ENCODE measurements around the gene TMLHE.
"Not testable (repeated sequence)": the region's sequence is repeated elsewhere in the genome, so short reads cannot be mapped to it uniquely, and the experiment has no call there.

Gene TMLHE

GRCh38 chrX:155632431-155633100 is 19.8 kb upstream of the TMLHE start:
- H3K4me3 ChIP-seq (replicated peaks; ENCODE audit: low read depth, low read length) = no peak overlapping the region
- peak; percentile 4 for DNase-seq (ENCODE audit: low read depth)
- TF ChIP-seq CTCF (IDR thresholded peaks at IDR 0.05; ENCODE audit: low read length, missing control alignments) = no peak

- not testable (repeated sequence) for DNase-seq (ENCODE audit: low read depth); H3K4me3 ChIP-seq (replicated peaks; ENCODE audit: low read depth, low read length)
Observed at GRCh38 chrX:155620110-155620509, 7.4 kb upstream of the TMLHE start.

GRCh38 chrX:155615938-155616337 is 3.2 kb upstream of the TMLHE start:
- TF ChIP-seq CTCF (IDR thresholded peaks at IDR 0.05; ENCODE audit: low read length, missing control alignments) = no peak
- DNase-seq (ENCODE audit: low read depth) = no peak
- no peak overlapping the region for H3K4me3 ChIP-seq (replicated peaks; ENCODE audit: low read depth, low read length)

GRCh38 chrX:155613927-155614559 is 1.3 kb upstream of the TMLHE start:
- DNase-seq (ENCODE audit: low read depth) = no peak
- no peak for TF ChIP-seq CTCF (IDR thresholded peaks at IDR 0.05; ENCODE audit: low read length, missing control alignments)
- no peak overlapping the region for H3K4me3 ChIP-seq (replicated peaks; ENCODE audit: low read depth, low read length)

GRCh38 chrX:155611302-155611701 is 1.4 kb downstream of the TMLHE start:
- DNase-seq (ENCODE audit: low read depth) = no peak
- TF ChIP-seq CTCF (IDR thresholded peaks at IDR 0.05; ENCODE audit: low read length, missing control alignments) = no peak
- H3K4me3 ChIP-seq (replicated peaks; ENCODE audit: low read depth, low read length) = peak overlapping the region; percentile 73

GRCh38 chrX:155592981-155593380 is 19.8 kb downstream of the TMLHE start:
- no peak for DNase-seq (ENCODE audit: low read depth)
- TF ChIP-seq CTCF (IDR thresholded peaks at IDR 0.05; ENCODE audit: low read length, missing control alignments) = no peak
- no peak overlapping the region for H3K4me3 ChIP-seq (replicated peaks; ENCODE audit: low read depth, low read length)

GRCh38 chrX:155592331-155592730 is 20.4 kb downstream of the TMLHE start:
- DNase-seq (ENCODE audit: low read depth) = no peak
- no peak for TF ChIP-seq CTCF (IDR thresholded peaks at IDR 0.05; ENCODE audit: low read length, missing control alignments)
- no peak overlapping the region for H3K4me3 ChIP-seq (replicated peaks; ENCODE audit: low read depth, low read length)
